ENCODE results near the gene ERC1.

The ERC1 gene

GRCh38 chr12:1501695-1502378, 510.8 kb downstream of the ERC1 start:
- DNase-seq: no peak

DNA sequence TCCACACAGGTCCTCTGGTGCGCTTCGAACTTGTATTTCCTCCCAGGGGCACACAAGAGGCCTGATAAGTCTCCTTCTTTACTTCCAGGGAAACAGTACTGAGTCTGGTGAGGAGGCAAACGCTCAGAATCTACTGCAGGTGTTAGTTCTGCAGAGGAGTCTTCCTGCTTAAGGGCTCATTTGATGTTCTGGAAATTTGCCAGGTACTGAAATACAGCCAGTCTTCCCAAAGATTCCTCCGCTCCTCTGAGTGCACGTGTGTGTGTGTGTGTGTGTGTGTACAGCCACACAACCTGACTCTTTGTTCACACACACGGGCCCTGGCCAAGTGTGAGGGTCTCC, 511.3 kb downstream of the ERC1 start:
- DNase-seq: no peak

- no peak for DNase-seq
These were observed 511.8 kb downstream of the ERC1 start for GRCh38 chr12:1502831-1503230.

DNA sequence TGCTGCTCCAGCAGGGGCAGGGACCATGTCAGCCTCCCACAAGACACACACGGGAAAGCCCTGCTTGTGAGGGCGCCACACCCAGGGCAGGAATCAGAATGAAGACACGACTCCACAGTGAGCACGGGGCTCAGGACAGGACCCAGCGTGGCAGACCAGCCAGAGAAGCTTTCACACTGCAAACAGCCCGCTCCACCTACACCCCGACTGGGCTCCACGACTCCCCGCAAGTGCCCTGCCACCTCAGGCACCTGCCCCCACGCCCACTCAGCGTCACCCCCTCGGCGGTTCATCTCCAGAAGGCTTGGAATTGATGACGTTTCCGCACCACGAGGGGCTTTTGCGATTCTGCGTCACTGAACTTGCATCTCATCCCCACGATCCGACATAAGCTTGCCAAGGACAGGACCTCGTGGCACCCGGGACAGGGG, 512.3 kb downstream of the ERC1 start:
- DNase-seq: no peak

- DNase-seq: no peak
These were observed 513.4 kb downstream of the ERC1 start for GRCh38 chr12:1504304-1504894.

DNA sequence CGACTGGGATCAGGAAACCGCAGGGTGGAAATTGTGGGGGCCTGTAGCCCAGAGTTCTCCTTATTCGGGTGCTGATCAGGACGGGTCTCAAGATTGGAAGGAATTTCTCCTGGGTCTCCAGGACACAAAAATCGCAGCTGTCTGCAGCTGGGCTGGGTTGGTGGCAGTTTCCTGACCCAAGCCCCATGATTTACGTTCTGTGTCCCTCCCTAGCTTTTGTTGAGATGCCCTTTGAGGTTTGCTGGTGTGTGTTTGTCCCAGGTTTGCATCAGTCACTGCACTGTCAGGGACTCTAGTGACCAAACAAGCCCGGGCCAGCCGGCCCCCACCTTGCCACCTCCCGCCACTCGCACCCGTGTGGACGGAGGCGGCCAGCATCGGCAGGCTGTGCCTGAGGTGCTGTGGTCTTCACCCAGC, 513.9 kb downstream of the ERC1 start:
- no peak for DNase-seq

DNA sequence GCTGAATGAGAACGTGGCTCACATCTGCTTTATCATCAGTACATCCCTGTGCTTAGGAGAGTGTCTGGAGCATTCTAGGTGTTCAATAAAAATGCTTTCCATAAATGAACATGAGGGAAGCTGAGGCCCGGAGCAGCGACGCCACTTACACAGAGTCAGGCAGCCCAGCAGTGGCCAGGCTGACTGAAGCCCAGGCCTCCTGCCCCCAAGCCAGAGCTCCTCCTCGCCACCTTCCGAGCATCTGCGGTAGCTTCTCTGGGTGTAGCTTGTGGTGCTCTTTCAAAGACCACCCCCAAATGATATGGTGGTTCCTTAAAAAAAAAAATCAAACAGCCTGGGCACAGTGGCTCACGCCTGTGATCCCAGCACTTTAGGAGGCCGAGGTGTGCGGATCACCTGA, 514.6 kb downstream of the ERC1 start:
- DNase-seq: no peak

DNA sequence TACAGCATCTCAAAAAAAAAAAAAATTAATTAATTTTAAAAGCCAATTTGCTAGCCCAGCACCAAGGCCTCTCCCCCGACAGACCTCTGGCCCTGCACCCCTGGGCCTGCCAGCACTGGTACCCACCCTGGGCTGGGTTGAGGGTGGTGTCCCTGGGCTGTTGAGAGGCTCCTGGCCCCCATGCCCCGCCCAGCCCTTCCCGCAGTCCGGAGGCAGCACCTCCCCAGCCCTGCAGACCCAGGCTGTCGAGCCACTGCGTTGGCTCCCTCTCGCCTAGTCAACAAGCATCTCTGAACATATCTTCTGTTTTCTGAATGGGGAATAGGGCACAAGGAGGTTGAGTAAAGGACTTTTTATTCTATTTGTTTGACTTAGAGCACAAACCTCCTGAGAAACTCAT, 516.3 kb downstream of the ERC1 start:
- no peak for DNase-seq

GRCh38 chr12:1509413-1510052, 518.5 kb downstream of the ERC1 start:
- no peak for DNase-seq

DNA sequence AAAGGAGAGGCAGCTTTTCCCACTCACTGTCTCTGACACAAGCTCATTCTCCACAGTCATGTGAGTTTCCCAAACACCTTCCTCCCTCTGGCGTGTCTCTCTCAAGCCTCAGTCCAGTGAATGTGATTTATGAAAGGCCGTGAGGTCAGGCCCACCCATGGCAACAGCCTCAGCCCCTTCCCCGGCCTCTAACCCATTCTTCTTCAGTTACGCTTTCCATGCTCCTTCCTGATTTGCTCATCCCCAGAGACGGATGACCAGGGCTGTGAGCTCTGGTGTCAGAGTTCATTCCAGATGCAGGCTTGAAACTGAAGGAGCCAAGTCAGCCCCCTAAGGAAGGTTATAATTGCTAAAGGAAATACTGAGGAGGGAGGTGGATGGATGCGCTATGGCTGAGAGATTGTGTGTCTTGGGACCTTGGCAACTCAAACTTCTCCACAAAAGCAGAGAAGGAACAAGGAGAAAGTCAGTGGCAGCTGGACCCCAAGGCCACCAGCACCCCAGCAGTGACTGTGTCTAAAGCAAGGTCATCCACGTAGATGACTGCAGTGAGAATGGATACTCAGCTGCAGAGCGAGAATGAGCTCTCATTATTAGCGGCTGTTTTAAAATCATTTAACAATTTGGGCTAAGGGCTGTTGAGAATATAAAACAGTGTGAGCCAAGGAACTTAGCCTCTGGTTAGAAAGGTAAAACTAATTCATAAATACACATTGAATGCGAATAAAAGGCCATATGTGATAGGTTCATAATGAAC, 519.2 kb downstream of the ERC1 start:
- no peak for DNase-seq

- DNase-seq: no peak
These were observed 524.0 kb downstream of the ERC1 start for GRCh38 chr12:1515010-1515409.

GRCh38 chr12:1515428-1515827, 524.4 kb downstream of the ERC1 start:
- DNase-seq: no peak

- DNase-seq: peak in 1 of 2 experiments; percentile 26
These were observed 526.0 kb downstream of the ERC1 start for GRCh38 chr12:1517007-1517406.

GRCh38 chr12:1517734-1518525, 526.9 kb downstream of the ERC1 start:
- no peak for DNase-seq

DNA sequence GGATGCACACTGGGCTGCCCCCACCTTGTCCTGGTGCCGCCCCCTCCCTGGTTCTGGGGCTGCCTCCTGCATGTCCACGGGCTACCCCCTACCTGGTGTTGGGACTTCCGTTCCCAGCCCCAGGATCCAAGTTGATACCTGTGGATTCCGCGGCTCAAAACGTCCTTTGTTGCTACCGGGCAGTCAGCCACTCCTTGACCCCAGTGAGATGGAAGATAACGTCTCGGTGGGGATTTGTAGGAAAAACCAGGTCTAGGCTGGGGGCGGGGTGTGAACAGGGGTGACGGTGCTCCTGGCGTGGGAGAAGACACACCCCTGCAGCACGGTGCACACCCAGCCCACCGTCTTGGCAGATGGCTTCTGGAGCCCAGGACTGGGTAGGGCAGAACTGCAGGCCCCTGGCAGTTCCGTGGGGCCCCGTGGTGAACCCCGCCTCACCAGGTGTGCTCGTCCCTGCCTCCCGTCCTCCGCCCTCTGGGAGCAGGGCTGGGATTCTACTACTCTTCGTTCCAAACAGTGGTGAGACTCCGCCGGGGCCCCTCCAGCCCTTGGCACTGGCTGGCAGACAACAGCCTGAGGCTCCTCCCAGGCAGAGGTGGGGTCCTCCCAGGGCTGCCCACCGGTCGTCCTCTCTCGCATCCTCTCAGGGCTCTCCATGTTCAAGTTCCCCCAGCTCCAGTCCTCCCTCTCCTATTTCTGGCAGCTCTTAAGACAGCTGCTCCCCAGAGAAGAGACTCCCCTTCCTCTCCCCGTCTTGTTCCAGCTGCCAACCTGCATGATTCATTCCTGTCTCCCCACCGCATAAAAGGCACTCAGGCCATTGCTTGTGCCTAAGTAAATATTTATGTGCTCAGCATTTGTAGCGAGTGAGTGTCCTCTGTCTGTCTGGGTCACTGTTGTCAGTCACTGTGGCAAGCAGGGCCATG, 527.8 kb downstream of the ERC1 start:
- DNase-seq: no peak

DNA sequence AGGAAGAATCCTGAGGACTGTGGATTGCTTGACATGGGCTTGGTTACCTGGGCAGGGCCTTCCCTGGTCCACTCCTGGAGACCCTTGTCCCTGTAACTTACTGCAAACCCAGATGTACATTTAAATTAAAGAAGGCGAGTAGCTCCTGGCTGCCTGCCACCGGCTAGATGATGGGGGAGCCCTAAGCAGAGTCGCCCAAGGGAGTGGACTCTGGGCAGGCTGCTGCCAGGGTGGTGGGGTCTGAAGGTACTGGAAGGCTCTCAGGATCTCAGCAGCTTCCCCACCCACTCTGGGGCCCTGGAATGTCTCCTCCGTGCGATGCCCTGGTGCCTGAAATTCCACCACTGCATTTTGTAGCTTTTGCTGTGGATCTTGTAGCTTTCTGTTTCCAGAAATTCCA, 528.6 kb downstream of the ERC1 start:
- DNase-seq: no peak

GRCh38 chr12:1523046-1523445, 532.0 kb downstream of the ERC1 start:
- DNase-seq: no peak

DNA sequence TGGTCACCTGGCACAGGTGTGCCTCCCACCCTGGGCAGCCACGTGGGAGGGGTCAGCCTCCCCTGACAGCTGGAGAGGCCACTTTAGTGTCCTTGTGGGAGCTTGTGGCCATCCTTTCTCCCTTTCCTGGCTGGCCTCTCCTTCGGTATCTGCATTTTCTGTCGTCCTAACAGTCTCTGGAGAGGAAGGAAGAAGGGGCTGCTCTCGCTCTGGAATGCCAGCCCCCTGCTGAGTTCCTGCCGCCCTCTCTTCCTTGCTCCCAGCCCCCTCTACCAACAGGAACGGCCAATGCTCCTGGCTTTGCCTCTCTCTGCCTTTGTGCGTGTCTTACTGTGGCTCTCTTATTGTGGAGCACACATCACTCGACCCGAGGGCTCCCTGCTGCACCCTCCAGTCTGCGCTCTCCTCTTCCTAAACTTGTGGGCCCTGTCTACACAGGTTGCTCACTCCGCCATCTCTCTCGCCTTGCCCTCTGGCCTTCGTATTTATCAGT, 532.6 kb downstream of the ERC1 start:
- DNase-seq: no peak

- DNase-seq: no peak
These were observed 534.8 kb downstream of the ERC1 start for GRCh38 chr12:1525858-1526257.

DNA sequence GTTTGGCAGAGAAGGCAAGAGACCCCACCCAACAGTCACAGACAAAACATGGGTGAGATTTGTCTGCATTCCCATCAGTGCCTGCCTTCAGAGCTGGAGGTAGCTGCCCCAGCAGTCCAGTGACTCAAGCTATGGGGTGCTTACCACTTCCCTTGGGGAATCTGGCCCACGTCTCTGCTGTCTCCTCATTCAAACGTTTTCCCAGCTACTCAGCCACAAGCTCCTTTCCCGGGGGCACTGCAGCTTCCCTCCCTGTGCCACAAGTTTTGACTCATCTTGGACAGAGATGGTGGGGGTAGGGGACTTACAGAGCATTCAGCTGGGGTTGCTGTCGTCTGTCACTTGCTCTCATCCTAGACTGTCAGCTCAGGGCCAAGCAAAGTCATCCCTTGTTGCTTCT, 536.8 kb downstream of the ERC1 start:
- no peak for DNase-seq

DNA sequence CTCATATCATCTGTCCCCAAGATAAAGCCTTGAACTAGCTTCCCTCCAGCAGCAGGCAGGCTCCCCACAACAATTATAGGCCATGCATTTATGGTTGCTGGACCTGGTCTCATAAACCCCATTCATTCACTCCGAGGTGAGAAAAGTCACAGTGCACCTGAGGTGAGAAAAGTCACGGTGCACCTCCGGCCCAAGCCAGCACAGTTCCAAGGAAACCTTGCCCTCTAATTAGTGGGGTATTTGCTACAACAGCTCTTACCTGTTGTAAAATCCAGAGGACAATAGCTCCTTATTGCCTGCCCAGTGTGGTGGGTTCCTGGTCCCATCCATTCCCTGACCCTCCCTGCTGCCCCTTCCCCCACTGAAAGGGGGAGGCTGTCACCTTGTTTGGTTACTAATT, 537.8 kb downstream of the ERC1 start:
- no peak for DNase-seq
